GM21619 (cell line): Measurements from ENCODE around the gene TMEM255A.
"Not testable (repeated sequence)": the region's sequence is repeated elsewhere in the genome, so short reads cannot be mapped to it uniquely, and the experiment has no call there.

Experiments used
- ATAC-seq: cut with Tn5 transposase; IDR thresholded peaks from one replicate; pipeline ENCODE4 v1.9.1; 2021; ENCODE audit not compliant: unreplicated experiment

TMEM255A gene

GRCh38 chrX:120310861-120311726 is at the start of gene TMEM255A:
TSS of gene TMEM255A (minus strand) at chrX:120311461. CDS start at chrX:120311309, 152 bp downstream.
- no peak for ATAC-seq

GRCh38 chrX:120358737-120359456 is 47.6 kb upstream of the TMEM255A start:
- no peak for ATAC-seq

- ATAC-seq, result no peak
Observed at GRCh38 chrX:120357186-120357585, 45.9 kb upstream of the TMEM255A start.

GRCh38 chrX:120356084-120356483 is 44.8 kb upstream of the TMEM255A start:
- no peak for ATAC-seq

GRCh38 chrX:120350450-120351138 is 39.3 kb upstream of the TMEM255A start:
- ATAC-seq, result no peak

- not testable (repeated sequence) for ATAC-seq
Observed at GRCh38 chrX:120344566-120344965, 33.3 kb upstream of the TMEM255A start.

- ATAC-seq, result no peak
Observed at GRCh38 chrX:120336899-120337298, 25.6 kb upstream of the TMEM255A start.

- no peak for ATAC-seq
Observed at GRCh38 chrX:120335289-120335688, 24.0 kb upstream of the TMEM255A start.

GRCh38 chrX:120334603-120335002 is 23.3 kb upstream of the TMEM255A start:
- ATAC-seq, result no peak

- ATAC-seq, result no peak
Observed at GRCh38 chrX:120334151-120334550, 22.9 kb upstream of the TMEM255A start.

GRCh38 chrX:120332394-120332793 is 21.1 kb upstream of the TMEM255A start:
- ATAC-seq, result no peak

- ATAC-seq, result no peak
Observed at GRCh38 chrX:120331116-120331515, 19.9 kb upstream of the TMEM255A start.

GRCh38 chrX:120321520-120322281 is 10.4 kb upstream of the TMEM255A start:
- ATAC-seq, result no peak

- no peak for ATAC-seq
Observed at GRCh38 chrX:120318411-120318810, 7.2 kb upstream of the TMEM255A start.

- ATAC-seq, result no peak
Observed at GRCh38 chrX:120316587-120317283, 5.5 kb upstream of the TMEM255A start.

- no peak for ATAC-seq
Observed at GRCh38 chrX:120315776-120316175, 4.5 kb upstream of the TMEM255A start.

GRCh38 chrX:120311727-120312063 is 434 bp upstream of the TMEM255A start:
- ATAC-seq, result no peak

- ATAC-seq, result no peak
Observed at GRCh38 chrX:120309873-120310705, 1.2 kb downstream of the TMEM255A start.
